Ishikawa (cell line): ENCODE measurements around the gene SH2D2A.

Experiments used
- CREB1 ChIP-seq: IDR thresholded peaks from 2 replicates; pipeline ENCODE4 v1.6.1; 2012; ENCODE audit warnings: low read depth
- TAF1 ChIP-seq: IDR thresholded peaks from 2 replicates; pipeline ENCODE4 v1.6.1; 2012; ENCODE audit warnings: low read depth, mild to moderate bottlenecking
- TF ChIP-seq, protein P1 (sequence below): IDR thresholded peaks from 2 replicates; pipeline ENCODE4 v1.6.1; 2012

DNA sequence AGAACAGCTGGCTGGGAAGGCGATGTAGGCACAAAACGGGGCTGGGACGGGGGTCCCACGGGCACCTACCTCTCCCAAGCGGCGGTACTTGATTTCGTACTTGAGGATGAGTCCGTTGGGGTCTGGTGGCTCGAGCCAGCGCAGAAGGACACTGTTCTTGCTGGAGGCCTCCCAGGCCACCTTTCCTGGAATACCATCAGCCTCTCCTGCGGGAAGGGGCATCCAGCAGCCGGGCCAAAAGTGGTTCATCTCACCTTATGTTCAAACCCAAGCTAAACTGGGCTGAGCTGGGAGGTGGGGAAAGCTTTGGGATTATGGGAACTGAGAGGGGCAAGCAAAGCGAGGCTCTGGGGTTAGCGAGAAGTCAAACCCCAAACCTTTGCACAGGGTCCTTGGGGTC, 28.0 kb upstream of the SH2D2A start:
- TF ChIP-seq, protein P1, sequence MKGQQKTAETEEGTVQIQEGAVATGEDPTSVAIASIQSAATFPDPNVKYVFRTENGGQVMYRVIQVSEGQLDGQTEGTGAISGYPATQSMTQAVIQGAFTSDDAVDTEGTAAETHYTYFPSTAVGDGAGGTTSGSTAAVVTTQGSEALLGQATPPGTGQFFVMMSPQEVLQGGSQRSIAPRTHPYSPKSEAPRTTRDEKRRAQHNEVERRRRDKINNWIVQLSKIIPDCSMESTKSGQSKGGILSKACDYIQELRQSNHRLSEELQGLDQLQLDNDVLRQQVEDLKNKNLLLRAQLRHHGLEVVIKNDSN = no peak
- TF ChIP-seq TAF1 = no peak
- no peak for TF ChIP-seq CREB1
